CD4-positive, alpha-beta T cell (primary cell): ENCODE results near the gene RCAN2. TPM values are rescaled to one million over a fixed set of nuclear protein-coding genes. Genes with fewer than 3 reads are reported as not detected.

Experiments used
- ATAC-seq: fragments of 200-7000 bp; cut with Tn5 transposase; one replicate; pipeline ENCODE4 v1.10.0; 2022; ENCODE audit warnings: mild to moderate bottlenecking; ENCODE audit not compliant: poor library complexity
- CTCF ChIA-PET: fragments of 350-600 bp; sonication (Branson Sonifier 250); formaldehyde crosslinking; loops from one replicate; lab custom pipeline; 2021; ENCODE audit warnings: antibody characterized with exemption, inconsistent platforms; lab: Charles Lee
- POLR2A ChIA-PET: fragments of 350-600 bp; sonication (Branson Sonifier 250); formaldehyde crosslinking; loops from one replicate; lab custom pipeline; 2021; ENCODE audit warnings: antibody characterized with exemption, inconsistent platforms; lab: Charles Lee
- DNase-seq, 14 experiments: peaks; one replicate each; pipeline ENCODE4 v3.0.0-alpha.2; 2013 to 2020; ENCODE audit warnings: mixed read lengths in 2 of 14
- H3K27ac ChIP-seq, 2 donors: one replicate each; pipeline versions ENCODE4 v1.5.1 to v1.7.0; 2013; ENCODE audit warnings: low read length in 2 of 2, low read depth in 1 of 2, mild to moderate bottlenecking in 1 of 2
- H3K27me3 ChIP-seq, 2 experiments: 1 replicate in 1 of 2; 2 replicates in 1 of 2; pipeline versions ENCODE4 v1.6.1 to v1.7.0; 2013; ENCODE audit warnings: low read length in 2 of 2, control low read depth in 1 of 2, mild to moderate bottlenecking in 1 of 2, moderate library complexity in 1 of 2; ENCODE audit not compliant: insufficient read depth in 2 of 2, control insufficient read depth in 1 of 2
- H3K36me3 ChIP-seq: one replicate; pipeline ENCODE4 v1.6.1; 2013; ENCODE audit warnings: low read length, control low read depth; ENCODE audit not compliant: insufficient read depth
- H3K4me1 ChIP-seq: one replicate; pipeline ENCODE4 v1.6.1; 2013; ENCODE audit warnings: low read length, control low read depth; ENCODE audit not compliant: insufficient read depth
- H3K4me3 ChIP-seq: one replicate; pipeline ENCODE4 v1.5.1; 2013; ENCODE audit warnings: mild to moderate bottlenecking, low read length, moderate library complexity
- H3K9me3 ChIP-seq, 2 experiments: 1 replicate in 1 of 2; 2 replicates in 1 of 2; pipeline versions ENCODE4 v1.6.1 to v1.7.0; 2013; ENCODE audit warnings: low read length in 2 of 2, mild to moderate bottlenecking in 2 of 2, control low read depth in 1 of 2, moderate library complexity in 1 of 2; ENCODE audit not compliant: control insufficient read depth in 1 of 2, insufficient read depth in 1 of 2
- H3K27ac Mint-ChIP-seq: one replicate; pipeline ENCODE4 v1.8.0; 2020; ENCODE audit warnings: mixed read lengths
- H3K27me3 Mint-ChIP-seq: one replicate; pipeline ENCODE4 v1.8.0; 2021; ENCODE audit warnings: mixed read lengths
- H3K36me3 Mint-ChIP-seq: one replicate; pipeline ENCODE4 v1.8.0; 2021; ENCODE audit warnings: low read depth, mixed read lengths
- H3K4me1 Mint-ChIP-seq: one replicate; pipeline ENCODE4 v1.8.0; 2021; ENCODE audit warnings: low read depth, mixed read lengths
- H3K4me3 Mint-ChIP-seq: one replicate; pipeline ENCODE4 v1.8.0; 2020; ENCODE audit warnings: mild to moderate bottlenecking, mixed read lengths
- H3K9me3 Mint-ChIP-seq: one replicate; pipeline ENCODE4 v1.8.0; 2020; ENCODE audit warnings: mixed read lengths
- CTCF ChIP-seq: fragments of 200-600 bp; IDR thresholded peaks from one replicate; pipeline ENCODE4 v1.8.0; 2022; ENCODE audit warnings: antibody characterized with exemption, mild to moderate bottlenecking
- intact Hi-C, 2 experiments: fragments of 100-400 bp; cut with DNase I in 1 of 2; cut with micrococcal nuclease in 1 of 2; formaldehyde crosslinking; loops; one replicate each; pipeline versions ENCODE4 v1.15.1 to v1.9.0; 2023 to 2025; cut with DNase I, micrococcal nuclease
- total RNA-seq, 174 experiments: library from RNA in 2 of 174; stranded (reverse) in 2 of 174; gene quantifications; one replicate each; pipeline ENCODE4 v1.2.3 and lab custom pipeline; 2021 to 2026

Gene RCAN2
- total RNA-seq, 2 experiments from 2014 or later = not detected

GRCh38 chr6:46184114-46184513 lies 307.1 kb downstream of the RCAN2 start:
- H3K4me3 ChIP-seq = no peak overlapping the region
- ChIA-PET CTCF (no interaction called here), POLR2A (interaction anchor here (0.6 kb wide), 1 partner anchor 106 kb away, joined by 3 read pairs; no protein-coding TSS in a partner anchor)
- DNase-seq = no peak
- no peak for TF ChIP-seq CTCF
- intact Hi-C loops = no loop called here
- Mint-ChIP-seq H3K27ac (no peak overlapping the region), H3K4me3 (no peak overlapping the region), H3K36me3 (no peaks in the 10 kb centered on the region), H3K4me1 (no peaks in the 10 kb centered on the region), H3K27me3 (peaks cover 32% of the 10 kb centered on the region), H3K9me3 (no peaks in the 10 kb centered on the region)
- no peaks in the 10 kb centered on the region for H3K36me3 ChIP-seq
- no peak for ATAC-seq
- no peaks in the 10 kb centered on the region for H3K9me3 ChIP-seq
- H3K27me3 ChIP-seq = peaks cover 5 to 14% of the 10 kb centered on the region in 2 experiments
- H3K27ac ChIP-seq = no peak overlapping the region
- H3K4me1 ChIP-seq = no peaks in the 10 kb centered on the region

GRCh38 chr6:46175976-46176375 lies 315.3 kb downstream of the RCAN2 start:
- TF ChIP-seq CTCF = no peak
- H3K36me3 Mint-ChIP-seq = no peaks in the 10 kb centered on the region
- no peak overlapping the region for H3K27ac Mint-ChIP-seq
- ChIA-PET CTCF (no interaction called here), POLR2A (no interaction called here)
- H3K27me3 ChIP-seq = no peaks in the 10 kb centered on the region
- H3K9me3 Mint-ChIP-seq = no peaks in the 10 kb centered on the region
- intact Hi-C loops = no loop called here
- ATAC-seq (no peak), DNase-seq (no peak)
- H3K4me3 ChIP-seq = no peak overlapping the region
- no peaks in the 10 kb centered on the region for H3K9me3 ChIP-seq
- peaks cover 24% of the 10 kb centered on the region for H3K4me1 Mint-ChIP-seq
- H3K27me3 Mint-ChIP-seq = peaks cover 20% of the 10 kb centered on the region
- H3K4me3 Mint-ChIP-seq = no peak overlapping the region
- H3K27ac ChIP-seq = no peak overlapping the region
- no peaks in the 10 kb centered on the region for H3K36me3 ChIP-seq
- H3K4me1 ChIP-seq = peaks cover 7% of the 10 kb centered on the region

- no peak for TF ChIP-seq CTCF
- Histone ChIP-seq H3K4me1 (peaks cover 13% of the 10 kb centered on the region), H3K9me3 (no peaks in the 10 kb centered on the region), H3K27ac (no peak overlapping the region), H3K36me3 (no peaks in the 10 kb centered on the region), H3K4me3 (no peak overlapping the region), H3K27me3 (peaks cover 0 to 4% of the 10 kb centered on the region in 2 experiments)
- no peaks in the 10 kb centered on the region for H3K36me3 Mint-ChIP-seq
- peak overlapping the region; percentile 35 for H3K27ac Mint-ChIP-seq
- POLR2A ChIA-PET = no interaction called here
- intact Hi-C loops = no loop called here
- H3K4me3 Mint-ChIP-seq = peak overlapping the region; percentile 13
- CTCF ChIA-PET = interaction anchor here (1.5 kb wide), 1 partner anchor 10 kb away, joined by 3 read pairs; no protein-coding TSS in a partner anchor
- peaks cover 26% of the 10 kb centered on the region for H3K4me1 Mint-ChIP-seq
- peaks cover 23% of the 10 kb centered on the region for H3K27me3 Mint-ChIP-seq
- H3K9me3 Mint-ChIP-seq = no peaks in the 10 kb centered on the region
- DNase-seq (peak in 3 of 14 experiments; percentile 45 to 76 (median 54)), ATAC-seq (peak; percentile 30)
These were observed 315.8 kb downstream of the RCAN2 start for GRCh38 chr6:46175446-46175845.
